Measurements from ENCODE around the gene CNN2. TPM values are rescaled to one million over a fixed set of nuclear protein-coding genes. Genes with fewer than 3 reads are reported as not detected.
A peak's percentile ranks its signal among the peaks of the same experiment; 100 is the strongest.

CNN2 gene
- total and polyA plus RNA-seq, 2 donors from 2014 or later = 64.1 to 131 TPM

DNA sequence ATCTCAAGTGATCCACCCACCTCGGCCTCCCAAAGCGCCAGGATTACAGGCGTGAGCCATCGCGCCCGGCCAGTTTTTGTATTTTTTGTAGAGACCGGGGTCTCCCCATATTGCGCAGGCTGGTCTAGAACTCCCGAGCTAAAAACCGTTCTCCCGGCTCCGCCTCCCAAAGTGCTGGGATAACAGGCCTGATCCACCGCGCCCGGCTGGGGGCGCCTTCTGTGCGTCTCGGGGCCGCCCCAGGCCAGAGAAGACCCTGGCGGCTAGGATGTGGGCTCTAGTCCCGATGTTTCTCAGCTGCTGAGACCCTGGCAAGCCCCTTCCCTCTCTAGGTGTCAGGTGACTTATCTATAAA lies 44.1 kb downstream of the CNN2 start:
- Histone ChIP-seq H3K9ac (ENCODE audit: low read length in 3 of 3) (no peak overlapping the region), H3K27ac (ENCODE audit: low read depth in 2 of 2, low read length in 2 of 2) (no peak overlapping the region), H3K36me3 (ENCODE audit: control insufficient read depth in 2 of 3, insufficient read depth in 3 of 3, low read length in 3 of 3) (no peaks in the 10 kb centered on the region), H3K4me3 (ENCODE audit: low read length in 3 of 3) (no peak overlapping the region), H3K9me3 (ENCODE audit: control insufficient read depth in 2 of 3, insufficient read depth in 1 of 3, low read length in 3 of 3) (no peaks in the 10 kb centered on the region), H3K4me1 (ENCODE audit: control insufficient read depth in 2 of 3, insufficient read depth in 2 of 3, low read depth in 1 of 3, low read length in 3 of 3) (peaks cover 0 to 11% (median 0%) of the 10 kb centered on the region in 3 donors), H3K27me3 (ENCODE audit: control insufficient read depth, insufficient read depth, low read length) (peaks cover 20% of the 10 kb centered on the region)
- intact Hi-C loops (cut with DNase I) = no loop called here
- DNase-seq = no peak
- FAIRE-seq = no peak
- TF ChIP-seq, protein P1, sequence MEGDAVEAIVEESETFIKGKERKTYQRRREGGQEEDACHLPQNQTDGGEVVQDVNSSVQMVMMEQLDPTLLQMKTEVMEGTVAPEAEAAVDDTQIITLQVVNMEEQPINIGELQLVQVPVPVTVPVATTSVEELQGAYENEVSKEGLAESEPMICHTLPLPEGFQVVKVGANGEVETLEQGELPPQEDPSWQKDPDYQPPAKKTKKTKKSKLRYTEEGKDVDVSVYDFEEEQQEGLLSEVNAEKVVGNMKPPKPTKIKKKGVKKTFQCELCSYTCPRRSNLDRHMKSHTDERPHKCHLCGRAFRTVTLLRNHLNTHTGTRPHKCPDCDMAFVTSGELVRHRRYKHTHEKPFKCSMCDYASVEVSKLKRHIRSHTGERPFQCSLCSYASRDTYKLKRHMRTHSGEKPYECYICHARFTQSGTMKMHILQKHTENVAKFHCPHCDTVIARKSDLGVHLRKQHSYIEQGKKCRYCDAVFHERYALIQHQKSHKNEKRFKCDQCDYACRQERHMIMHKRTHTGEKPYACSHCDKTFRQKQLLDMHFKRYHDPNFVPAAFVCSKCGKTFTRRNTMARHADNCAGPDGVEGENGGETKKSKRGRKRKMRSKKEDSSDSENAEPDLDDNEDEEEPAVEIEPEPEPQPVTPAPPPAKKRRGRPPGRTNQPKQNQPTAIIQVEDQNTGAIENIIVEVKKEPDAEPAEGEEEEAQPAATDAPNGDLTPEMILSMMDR (IDR thresholded peaks at IDR 0.05; ENCODE audit: borderline replicate concordance, extremely low read depth, insufficient read depth) = no peak

GRCh38 chr19:1070931-1071791 lies 44.8 kb downstream of the CNN2 start:
- no peak for FAIRE-seq
- peaks cover 0 to 11% (median 0%) of the 10 kb centered on the region in 3 donors for H3K4me1 ChIP-seq (ENCODE audit: control insufficient read depth in 2 of 3, insufficient read depth in 2 of 3, low read depth in 1 of 3, low read length in 3 of 3)
- no peaks in the 10 kb centered on the region for H3K36me3 ChIP-seq (ENCODE audit: control insufficient read depth in 2 of 3, insufficient read depth in 3 of 3, low read length in 3 of 3)
- no peaks in the 10 kb centered on the region for H3K9me3 ChIP-seq (ENCODE audit: control insufficient read depth in 2 of 3, insufficient read depth in 1 of 3, low read length in 3 of 3)
- no peak overlapping the region for H3K4me3 ChIP-seq (ENCODE audit: low read length in 3 of 3)
- intact Hi-C loops (cut with DNase I) = no loop called here
- peak in 2 of 5 donors; percentile 45 to 70 for DNase-seq
- H3K9ac ChIP-seq (ENCODE audit: low read length in 3 of 3) = no peak overlapping the region
- H3K27ac ChIP-seq (ENCODE audit: low read depth in 2 of 2, low read length in 2 of 2) = no peak overlapping the region
- H3K27me3 ChIP-seq (ENCODE audit: control insufficient read depth, insufficient read depth, low read length) = peaks cover 20% of the 10 kb centered on the region
- TF ChIP-seq, protein P1 (IDR thresholded peaks at IDR 0.05; ENCODE audit: borderline replicate concordance, extremely low read depth, insufficient read depth) = no peak

GRCh38 chr19:1072371-1073015 lies 46.1 kb downstream of the CNN2 start:
- FAIRE-seq (no peak), DNase-seq (no peak)
- TF ChIP-seq, protein P1 (IDR thresholded peaks at IDR 0.05; ENCODE audit: borderline replicate concordance, extremely low read depth, insufficient read depth) = no peak

More at GRCh38 chr19:1072371-1073015, 46.1 kb downstream of the CNN2 start:
- intact Hi-C loops (cut with DNase I) = no loop called here
- Histone ChIP-seq H3K9me3 (ENCODE audit: control insufficient read depth in 2 of 3, insufficient read depth in 1 of 3, low read length in 3 of 3) (no peaks in the 10 kb centered on the region), H3K27ac (ENCODE audit: low read depth in 2 of 2, low read length in 2 of 2) (no peak overlapping the region), H3K9ac (ENCODE audit: low read length in 3 of 3) (no peak overlapping the region), H3K27me3 (ENCODE audit: control insufficient read depth, insufficient read depth, low read length) (peaks cover 20% of the 10 kb centered on the region), H3K4me1 (ENCODE audit: control insufficient read depth in 2 of 3, insufficient read depth in 2 of 3, low read depth in 1 of 3, low read length in 3 of 3) (peaks cover 0 to 6% (median 0%) of the 10 kb centered on the region in 3 donors), H3K4me3 (ENCODE audit: low read length in 3 of 3) (no peak overlapping the region), H3K36me3 (ENCODE audit: control insufficient read depth in 2 of 3, insufficient read depth in 3 of 3, low read length in 3 of 3) (no peaks in the 10 kb centered on the region)

Measured in kidney (tissue), 14 donors.